Endothelial cell of umbilical vein (primary cell): ENCODE measurements around the gene PXMP4.
"Not testable (repeated sequence)": the region's sequence is repeated elsewhere in the genome, so short reads cannot be mapped to it uniquely, and the experiment has no call there.

Source experiments
- CTCF ChIP-seq, 2 donors: IDR thresholded peaks; 1 replicate in 1 of 2; 2 replicates in 1 of 2; pipeline ENCODE4 v1.5.1; 2011; ENCODE audit warnings: low read length in 2 of 2, mild to moderate bottlenecking in 2 of 2, moderate library complexity in 2 of 2, control low read depth in 1 of 2, inconsistent platforms in 1 of 2, low read depth in 1 of 2; ENCODE audit not compliant: insufficient read depth in 1 of 2; ENCODE audit errors: extremely low read depth in 1 of 2
- EZH2 ChIP-seq: IDR thresholded peaks from 2 replicates; pipeline ENCODE4 v1.6.1; 2012; ENCODE audit warnings: borderline replicate concordance, low read depth, mild to moderate bottlenecking, moderate library complexity, low read length, inconsistent platforms; ENCODE audit not compliant: severe bottlenecking
- JUN ChIP-seq: IDR thresholded peaks from 2 replicates; pipeline ENCODE4 v1.6.1; 2011; ENCODE audit warnings: borderline replicate concordance, low read depth; ENCODE audit not compliant: insufficient read length, insufficient read depth
- MAX ChIP-seq: IDR thresholded peaks from 2 replicates; pipeline ENCODE4 v1.6.1; 2011; ENCODE audit not compliant: insufficient read depth, insufficient read length
- POLR2A ChIP-seq: IDR thresholded peaks from 2 replicates; pipeline ENCODE4 v1.6.1; 2012; ENCODE audit warnings: low read depth, mild to moderate bottlenecking, control low read depth, low read length

GRCh38 chr20:33698966-33699365, 21.1 kb downstream of the PXMP4 start:
- TF ChIP-seq CTCF (IDR thresholded peaks at IDR 0.05; ENCODE audit: extremely low read depth in 1 of 2, insufficient read depth in 1 of 2, low read depth in 1 of 2, low read length in 2 of 2); POLR2A; JUN; MAX; EZH2: not testable (repeated sequence)
